Osteocyte (in vitro differentiated cells): ENCODE data around the gene ZNF627. TPM values are rescaled to one million over a fixed set of nuclear protein-coding genes. Genes with fewer than 3 reads are reported as not detected.
"Not testable (repeated sequence)": the region's sequence is repeated elsewhere in the genome, so short reads cannot be mapped to it uniquely, and the experiment has no call there.

Source experiments
- DNase-seq: peaks from one replicate; pipeline ENCODE4 v3.0.0; 2021; ENCODE audit warnings: mixed read lengths; ENCODE audit not compliant: unreplicated experiment; ENCODE audit errors: extremely low spot score
- H3K27ac Mint-ChIP-seq: one replicate; pipeline ENCODE4 v1.8.0; 2021; ENCODE audit warnings: mild to moderate bottlenecking, mixed read lengths; ENCODE audit not compliant: unreplicated experiment
- H3K27me3 Mint-ChIP-seq: one replicate; pipeline ENCODE4 v1.8.0; 2021; ENCODE audit warnings: mixed read lengths; ENCODE audit not compliant: unreplicated experiment
- H3K36me3 Mint-ChIP-seq: one replicate; pipeline ENCODE4 v1.8.0; 2021; ENCODE audit warnings: mixed read lengths; ENCODE audit not compliant: unreplicated experiment
- H3K4me1 Mint-ChIP-seq: one replicate; pipeline ENCODE4 v1.8.0; 2021; ENCODE audit warnings: mixed read lengths; ENCODE audit not compliant: unreplicated experiment
- H3K4me3 Mint-ChIP-seq: one replicate; pipeline ENCODE4 v1.8.0; 2021; ENCODE audit warnings: mild to moderate bottlenecking, moderate library complexity, mixed read lengths; ENCODE audit not compliant: unreplicated experiment
- H3K9me3 Mint-ChIP-seq: one replicate; pipeline ENCODE4 v1.8.0; 2021; ENCODE audit warnings: mixed read lengths; ENCODE audit not compliant: unreplicated experiment
- total RNA-seq: library from RNA; stranded (reverse); gene quantifications from 2 replicates; pipeline ENCODE4 v1.2.1, GENCODE V29; 2021
- TF ChIP-seq, protein P1 (sequence below): fragments of 200-600 bp; sonication (generic); IDR thresholded peaks from 2 replicates; pipeline ENCODE4 v1.5.0; 2021; ENCODE audit warnings: antibody characterized with exemption, mild to moderate bottlenecking, moderate library complexity

The ZNF627 gene
- total RNA-seq, 1 donor from 2014 or later = 18.2 TPM

DNA sequence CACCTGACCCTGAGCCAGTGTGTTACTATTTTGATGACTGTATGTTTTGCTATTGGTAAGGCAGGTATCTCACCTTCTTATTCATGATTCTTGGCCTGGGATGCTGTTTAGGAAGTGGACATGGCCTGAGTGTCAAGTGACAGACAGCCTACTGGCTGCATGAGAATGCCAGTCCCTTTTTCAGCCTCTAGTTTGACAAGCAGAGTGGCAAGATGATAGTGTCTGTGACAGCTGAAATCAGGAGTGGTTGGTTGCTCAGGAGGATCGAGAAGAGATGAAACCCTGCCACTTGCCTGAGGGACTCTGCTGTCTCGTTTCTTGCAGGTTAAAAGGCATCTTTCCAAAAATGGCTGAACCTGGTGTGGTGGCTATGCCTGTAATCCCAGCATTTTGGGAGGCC, 31.1 kb upstream of the ZNF627 start:
- Mint-ChIP-seq H3K9me3 (no peaks in the 10 kb centered on the region), H3K36me3 (no peaks in the 10 kb centered on the region), H3K4me1 (no peaks in the 10 kb centered on the region), H3K4me3 (no peak overlapping the region), H3K27me3 (no peaks in the 10 kb centered on the region), H3K27ac (no peak overlapping the region)
- TF ChIP-seq, protein P1, sequence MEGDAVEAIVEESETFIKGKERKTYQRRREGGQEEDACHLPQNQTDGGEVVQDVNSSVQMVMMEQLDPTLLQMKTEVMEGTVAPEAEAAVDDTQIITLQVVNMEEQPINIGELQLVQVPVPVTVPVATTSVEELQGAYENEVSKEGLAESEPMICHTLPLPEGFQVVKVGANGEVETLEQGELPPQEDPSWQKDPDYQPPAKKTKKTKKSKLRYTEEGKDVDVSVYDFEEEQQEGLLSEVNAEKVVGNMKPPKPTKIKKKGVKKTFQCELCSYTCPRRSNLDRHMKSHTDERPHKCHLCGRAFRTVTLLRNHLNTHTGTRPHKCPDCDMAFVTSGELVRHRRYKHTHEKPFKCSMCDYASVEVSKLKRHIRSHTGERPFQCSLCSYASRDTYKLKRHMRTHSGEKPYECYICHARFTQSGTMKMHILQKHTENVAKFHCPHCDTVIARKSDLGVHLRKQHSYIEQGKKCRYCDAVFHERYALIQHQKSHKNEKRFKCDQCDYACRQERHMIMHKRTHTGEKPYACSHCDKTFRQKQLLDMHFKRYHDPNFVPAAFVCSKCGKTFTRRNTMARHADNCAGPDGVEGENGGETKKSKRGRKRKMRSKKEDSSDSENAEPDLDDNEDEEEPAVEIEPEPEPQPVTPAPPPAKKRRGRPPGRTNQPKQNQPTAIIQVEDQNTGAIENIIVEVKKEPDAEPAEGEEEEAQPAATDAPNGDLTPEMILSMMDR = no peak
- DNase-seq = no peak

GRCh38 chr19:11570039-11570462, 27.2 kb upstream of the ZNF627 start:
- H3K27me3 Mint-ChIP-seq = no peaks in the 10 kb centered on the region
- no peak overlapping the region for H3K27ac Mint-ChIP-seq
- no peak overlapping the region for H3K4me3 Mint-ChIP-seq
- H3K9me3 Mint-ChIP-seq = no peaks in the 10 kb centered on the region
- no peaks in the 10 kb centered on the region for H3K4me1 Mint-ChIP-seq
- no peak for DNase-seq
- H3K36me3 Mint-ChIP-seq = no peaks in the 10 kb centered on the region
- TF ChIP-seq, protein P1 = no peak

- H3K27me3 Mint-ChIP-seq, H3K4me1 Mint-ChIP-seq, H3K36me3 Mint-ChIP-seq, H3K4me3 Mint-ChIP-seq, H3K27ac Mint-ChIP-seq, DNase-seq, H3K9me3 Mint-ChIP-seq: not testable (repeated sequence)
These were observed 23.9 kb upstream of the ZNF627 start for GRCh38 chr19:11573354-11573753.

- not testable (repeated sequence) for H3K4me3 Mint-ChIP-seq, H3K4me1 Mint-ChIP-seq, DNase-seq, H3K9me3 Mint-ChIP-seq, H3K27me3 Mint-ChIP-seq, H3K36me3 Mint-ChIP-seq, H3K27ac Mint-ChIP-seq
These were observed 23.5 kb upstream of the ZNF627 start for GRCh38 chr19:11573763-11574162.

GRCh38 chr19:11574689-11575088, 22.6 kb upstream of the ZNF627 start:
- no peak for DNase-seq
- no peaks in the 10 kb centered on the region for H3K9me3 Mint-ChIP-seq
- H3K36me3 Mint-ChIP-seq = no peaks in the 10 kb centered on the region
- H3K27me3 Mint-ChIP-seq = no peaks in the 10 kb centered on the region
- peaks cover 2% of the 10 kb centered on the region for H3K4me1 Mint-ChIP-seq
- TF ChIP-seq, protein P1 = no peak
- no peak overlapping the region for H3K27ac Mint-ChIP-seq
- H3K4me3 Mint-ChIP-seq = no peak overlapping the region

DNA sequence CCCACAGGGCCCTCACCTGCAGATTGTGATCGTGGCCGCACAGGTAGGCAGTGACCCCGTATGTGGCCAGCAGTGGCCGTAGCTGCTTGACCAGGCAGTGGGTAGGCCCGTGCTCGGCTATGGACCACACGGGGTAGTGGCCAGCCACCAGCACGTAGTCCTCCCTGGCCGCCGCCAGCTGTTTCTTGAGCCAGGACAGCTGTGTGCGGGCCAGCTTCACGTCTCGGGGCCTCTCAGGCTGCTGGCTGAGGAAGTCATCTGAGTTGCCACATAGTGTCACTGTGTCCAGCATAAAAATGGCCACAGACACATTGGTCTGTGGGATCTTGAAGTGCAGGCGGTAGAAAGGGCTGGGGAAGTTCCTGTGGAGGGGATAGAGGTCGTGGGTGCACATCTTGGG, 21.1 kb upstream of the ZNF627 start:
- H3K4me3 Mint-ChIP-seq = no peak overlapping the region
- H3K36me3 Mint-ChIP-seq = no peaks in the 10 kb centered on the region
- DNase-seq = no peak
- TF ChIP-seq, protein P1 = no peak
- no peaks in the 10 kb centered on the region for H3K27me3 Mint-ChIP-seq
- H3K4me1 Mint-ChIP-seq = peaks cover 7% of the 10 kb centered on the region
- no peak overlapping the region for H3K27ac Mint-ChIP-seq
- H3K9me3 Mint-ChIP-seq = no peaks in the 10 kb centered on the region
